ENCODE measurements around the gene DLG2.

Gene DLG2

GRCh38 chr11:84544566-84544965 lies 1082.6 kb downstream of the DLG2 start:
- Histone ChIP-seq H3K4me3 (ENCODE audit: insufficient read depth in 1 of 2, low read depth in 1 of 2, low read length in 2 of 2) (no peak overlapping the region), H3K79me1 (replicated peaks; ENCODE audit: low read length, poor library complexity, severe bottlenecking) (no peaks in the 10 kb centered on the region), H3K9ac (ENCODE audit: low read length) (no peak overlapping the region), H3K4me2 (ENCODE audit: low read length, poor library complexity, severe bottlenecking) (no peak overlapping the region), H2BK15ac (ENCODE audit: low read depth, poor library complexity, severe bottlenecking) (no peak overlapping the region), H4K91ac (ENCODE audit: low read length) (no peak overlapping the region), H3K36me3 (ENCODE audit: control insufficient read depth in 1 of 2, insufficient read depth in 2 of 2, low read depth in 1 of 2, low read length in 2 of 2) (no peaks in the 10 kb centered on the region), H3K27me3 (ENCODE audit: control insufficient read depth in 1 of 2, insufficient read depth in 1 of 2, low read length in 2 of 2) (peaks cover 0 to 10% of the 10 kb centered on the region in 2 experiments), H3K23ac (ENCODE audit: low read length in 2 of 2) (no peak overlapping the region), H3K27ac (ENCODE audit: low read length, poor library complexity, severe bottlenecking) (no peak overlapping the region), H3K4me1 (ENCODE audit: control insufficient read depth, insufficient read depth, low read depth, low read length) (no peaks in the 10 kb centered on the region), H3K9me3 (ENCODE audit: control insufficient read depth, low read length) (no peaks in the 10 kb centered on the region), H3K4ac (ENCODE audit: low read depth in 1 of 2, low read length in 2 of 2) (no peak overlapping the region), H2AFZ (ENCODE audit: low read depth, low read length) (no peak overlapping the region), H2AK5ac (ENCODE audit: low read length, severe bottlenecking) (no peak overlapping the region), H2BK120ac (ENCODE audit: low read depth, low read length) (no peak overlapping the region), H4K8ac (ENCODE audit: low read length) (no peak overlapping the region), H3K14ac (ENCODE audit: low read length in 2 of 2) (no peak overlapping the region), H3K18ac (ENCODE audit: low read depth in 1 of 2, low read length in 2 of 2) (no peak overlapping the region), H2BK12ac (ENCODE audit: low read length in 2 of 2) (no peak overlapping the region), H2BK5ac (ENCODE audit: low read depth, low read length, poor library complexity, severe bottlenecking) (no peak overlapping the region)
- DNase-seq = no peak
- WGBS = 72% methylated on average over 2 of the region's 2 CpGs

- no peaks in the 10 kb centered on the region for H3K79me1 ChIP-seq (replicated peaks; ENCODE audit: low read length, poor library complexity, severe bottlenecking)
- no peak overlapping the region for H3K4me2 ChIP-seq (ENCODE audit: low read length, poor library complexity, severe bottlenecking)
- no peak overlapping the region for H2AK5ac ChIP-seq (ENCODE audit: low read length, severe bottlenecking)
- H3K4me1 ChIP-seq (ENCODE audit: control insufficient read depth, insufficient read depth, low read depth, low read length) = no peaks in the 10 kb centered on the region
- H3K9me3 ChIP-seq (ENCODE audit: control insufficient read depth, low read length) = no peaks in the 10 kb centered on the region
- peaks cover 0 to 10% of the 10 kb centered on the region in 2 experiments for H3K27me3 ChIP-seq (ENCODE audit: control insufficient read depth in 1 of 2, insufficient read depth in 1 of 2, low read length in 2 of 2)
- H3K36me3 ChIP-seq (ENCODE audit: control insufficient read depth in 1 of 2, insufficient read depth in 2 of 2, low read depth in 1 of 2, low read length in 2 of 2) = no peaks in the 10 kb centered on the region
- DNase-seq = no peak
- no peak overlapping the region for H3K27ac ChIP-seq (ENCODE audit: low read length, poor library complexity, severe bottlenecking)
- H2BK5ac ChIP-seq (ENCODE audit: low read depth, low read length, poor library complexity, severe bottlenecking) = no peak overlapping the region
- no peak overlapping the region for H2BK12ac ChIP-seq (ENCODE audit: low read length in 2 of 2)
- H2BK15ac ChIP-seq (ENCODE audit: low read depth, poor library complexity, severe bottlenecking) = no peak overlapping the region
- H3K23ac ChIP-seq (ENCODE audit: low read length in 2 of 2) = no peak overlapping the region
- H3K14ac ChIP-seq (ENCODE audit: low read length in 2 of 2) = no peak overlapping the region
- H3K4ac ChIP-seq (ENCODE audit: low read depth in 1 of 2, low read length in 2 of 2) = no peak overlapping the region
- no peak overlapping the region for H4K8ac ChIP-seq (ENCODE audit: low read length)
- H2BK120ac ChIP-seq (ENCODE audit: low read depth, low read length) = no peak overlapping the region
- H4K91ac ChIP-seq (ENCODE audit: low read length) = no peak overlapping the region
- H2AFZ ChIP-seq (ENCODE audit: low read depth, low read length) = no peak overlapping the region
- H3K18ac ChIP-seq (ENCODE audit: low read depth in 1 of 2, low read length in 2 of 2) = no peak overlapping the region
- no peak overlapping the region for H3K4me3 ChIP-seq (ENCODE audit: insufficient read depth in 1 of 2, low read depth in 1 of 2, low read length in 2 of 2)
- no peak overlapping the region for H3K9ac ChIP-seq (ENCODE audit: low read length)
- no CpG with 5 or more reads among the region's 5 CpGs for WGBS
Measured at GRCh38 chr11:84543367-84544159, 1083.6 kb downstream of the DLG2 start.

GRCh38 chr11:84541731-84542340 lies 1085.3 kb downstream of the DLG2 start:
- no peak overlapping the region for H3K4ac ChIP-seq (ENCODE audit: low read depth in 1 of 2, low read length in 2 of 2)
- H3K23ac ChIP-seq (ENCODE audit: low read length in 2 of 2) = no peak overlapping the region
- H3K18ac ChIP-seq (ENCODE audit: low read depth in 1 of 2, low read length in 2 of 2) = no peak overlapping the region
- H2AK5ac ChIP-seq (ENCODE audit: low read length, severe bottlenecking) = no peak overlapping the region
- H3K9me3 ChIP-seq (ENCODE audit: control insufficient read depth, low read length) = no peaks in the 10 kb centered on the region
- H2AFZ ChIP-seq (ENCODE audit: low read depth, low read length) = no peak overlapping the region
- no peak overlapping the region for H3K27ac ChIP-seq (ENCODE audit: low read length, poor library complexity, severe bottlenecking)
- H3K14ac ChIP-seq (ENCODE audit: low read length in 2 of 2) = no peak overlapping the region
- H3K9ac ChIP-seq (ENCODE audit: low read length) = no peak overlapping the region
- peaks cover 0 to 10% of the 10 kb centered on the region in 2 experiments for H3K27me3 ChIP-seq (ENCODE audit: control insufficient read depth in 1 of 2, insufficient read depth in 1 of 2, low read length in 2 of 2)
- 90% methylated on average over 3 of the region's 4 CpGs for WGBS
- no peak overlapping the region for H4K91ac ChIP-seq (ENCODE audit: low read length)
- H3K4me1 ChIP-seq (ENCODE audit: control insufficient read depth, insufficient read depth, low read depth, low read length) = no peaks in the 10 kb centered on the region
- no peak overlapping the region for H3K4me2 ChIP-seq (ENCODE audit: low read length, poor library complexity, severe bottlenecking)
- no peak overlapping the region for H3K4me3 ChIP-seq (ENCODE audit: insufficient read depth in 1 of 2, low read depth in 1 of 2, low read length in 2 of 2)
- H2BK15ac ChIP-seq (ENCODE audit: low read depth, poor library complexity, severe bottlenecking) = no peak overlapping the region
- H3K36me3 ChIP-seq (ENCODE audit: control insufficient read depth in 1 of 2, insufficient read depth in 2 of 2, low read depth in 1 of 2, low read length in 2 of 2) = no peaks in the 10 kb centered on the region
- DNase-seq = no peak
- no peak overlapping the region for H4K8ac ChIP-seq (ENCODE audit: low read length)
- no peak overlapping the region for H2BK12ac ChIP-seq (ENCODE audit: low read length in 2 of 2)
- H2BK120ac ChIP-seq (ENCODE audit: low read depth, low read length) = no peak overlapping the region
- H3K79me1 ChIP-seq (replicated peaks; ENCODE audit: low read length, poor library complexity, severe bottlenecking) = no peaks in the 10 kb centered on the region
- H2BK5ac ChIP-seq (ENCODE audit: low read depth, low read length, poor library complexity, severe bottlenecking) = no peak overlapping the region

DNA sequence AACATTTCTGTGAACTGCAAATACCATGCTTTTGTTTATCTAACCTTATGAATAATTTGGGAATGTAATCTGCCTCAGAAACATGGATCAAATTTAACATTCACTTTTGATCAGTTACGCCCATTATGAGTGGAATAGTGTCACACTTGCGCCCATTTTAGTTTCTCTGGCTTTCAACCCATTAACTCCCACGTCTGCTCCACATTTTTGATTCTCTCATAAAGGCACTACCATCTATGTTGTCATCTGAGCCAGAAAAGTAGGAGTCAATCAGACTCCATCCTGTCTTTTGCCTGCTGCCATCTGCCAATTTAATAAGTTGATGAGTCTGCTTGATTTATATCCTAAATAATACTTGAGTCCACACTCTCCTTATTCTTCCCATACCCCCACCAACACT lies 1090.7 kb downstream of the DLG2 start:
- no peak overlapping the region for H2BK15ac ChIP-seq (ENCODE audit: low read depth, poor library complexity, severe bottlenecking)
- no peak overlapping the region for H2BK5ac ChIP-seq (ENCODE audit: low read depth, low read length, poor library complexity, severe bottlenecking)
- H3K4ac ChIP-seq (ENCODE audit: low read depth in 1 of 2, low read length in 2 of 2) = no peak overlapping the region
- H3K4me1 ChIP-seq (ENCODE audit: control insufficient read depth, insufficient read depth, low read depth, low read length) = no peaks in the 10 kb centered on the region
- no peak overlapping the region for H2AFZ ChIP-seq (ENCODE audit: low read depth, low read length)
- no peaks in the 10 kb centered on the region for H3K36me3 ChIP-seq (ENCODE audit: control insufficient read depth in 1 of 2, insufficient read depth in 2 of 2, low read depth in 1 of 2, low read length in 2 of 2)
- H3K4me2 ChIP-seq (ENCODE audit: low read length, poor library complexity, severe bottlenecking) = no peak overlapping the region
- no peaks in the 10 kb centered on the region for H3K79me1 ChIP-seq (replicated peaks; ENCODE audit: low read length, poor library complexity, severe bottlenecking)
- no peak overlapping the region for H4K8ac ChIP-seq (ENCODE audit: low read length)
- H3K27me3 ChIP-seq (ENCODE audit: control insufficient read depth in 1 of 2, insufficient read depth in 1 of 2, low read length in 2 of 2) = no peaks in the 10 kb centered on the region
- H3K9ac ChIP-seq (ENCODE audit: low read length) = no peak overlapping the region
- DNase-seq = no peak
- H3K4me3 ChIP-seq (ENCODE audit: insufficient read depth in 1 of 2, low read depth in 1 of 2, low read length in 2 of 2) = no peak overlapping the region
- H3K18ac ChIP-seq (ENCODE audit: low read depth in 1 of 2, low read length in 2 of 2) = no peak overlapping the region
- WGBS = 84% methylated on average over 3 of the region's 3 CpGs
- no peak overlapping the region for H2BK12ac ChIP-seq (ENCODE audit: low read length in 2 of 2)
- no peak overlapping the region for H2AK5ac ChIP-seq (ENCODE audit: low read length, severe bottlenecking)
- H2BK120ac ChIP-seq (ENCODE audit: low read depth, low read length) = no peak overlapping the region
- no peak overlapping the region for H3K27ac ChIP-seq (ENCODE audit: low read length, poor library complexity, severe bottlenecking)
- H3K9me3 ChIP-seq (ENCODE audit: control insufficient read depth, low read length) = no peaks in the 10 kb centered on the region
- no peak overlapping the region for H3K14ac ChIP-seq (ENCODE audit: low read length in 2 of 2)
- no peak overlapping the region for H3K23ac ChIP-seq (ENCODE audit: low read length in 2 of 2)
- no peak overlapping the region for H4K91ac ChIP-seq (ENCODE audit: low read length)

Measured in mesenchymal stem cell (in vitro differentiated cells and primary cell).